Esophagus squamous epithelium (tissue), 5 donors: Measurements from ENCODE around the gene RRAGD. TPM values are rescaled to one million over a fixed set of nuclear protein-coding genes. Genes with fewer than 3 reads are reported as not detected.
"Not testable (repeated sequence)": the region's sequence is repeated elsewhere in the genome, so short reads cannot be mapped to it uniquely, and the experiment has no call there.

Experiments
- DNase-seq: peaks from one replicate; lab custom pipeline; 2025; lab: John Stamatoyannopoulos, UW
- H3K27ac ChIP-seq, 4 donors: fragments of 200-600 bp; sonication (generic); one replicate each; pipeline ENCODE4 v1.5.1; 2016 to 2019; ENCODE audit warnings: mild to moderate bottlenecking in 1 of 4
- H3K27me3 ChIP-seq, 4 donors: fragments of 200-600 bp; sonication (generic); 1 replicate in 3 of 4; 2 replicates in 1 of 4; pipeline versions ENCODE4 v1.5.1 to v1.6.0; 2017 to 2021; ENCODE audit warnings: antibody characterized with exemption in 1 of 4
- H3K36me3 ChIP-seq, 3 donors: fragments of 200-600 bp; sonication (generic); one replicate each; pipeline ENCODE4 v1.5.1; 2016 to 2019
- H3K4me1 ChIP-seq, 3 donors: fragments of 200-600 bp; sonication (generic); one replicate each; pipeline ENCODE4 v1.5.1; 2017 to 2019
- H3K4me3 ChIP-seq, 4 donors: fragments of 200-600 bp; sonication (generic); 1 replicate in 3 of 4; 2 replicates in 1 of 4; pipeline ENCODE4 v1.5.1; 2016 to 2019; ENCODE audit warnings: mild to moderate bottlenecking in 2 of 4, moderate library complexity in 1 of 4
- H3K9me3 ChIP-seq, 3 donors: fragments of 200-600 bp; sonication (generic); one replicate each; pipeline ENCODE4 v1.5.1; 2016 to 2019
- POLR2A ChIP-seq, 4 donors: fragments of 450-650 bp; IDR thresholded peaks; one replicate each; pipeline ENCODE4 v1.6.1; 2017; ENCODE audit warnings: antibody characterized with exemption in 4 of 4, mild to moderate bottlenecking in 4 of 4, moderate library complexity in 3 of 4
- WGBS, 2 donors: methylation state at CpG; one replicate each; pipeline ENCODE4 v1.1.5; 2018; 5-methylcytosine and 5-hydroxymethylcytosine counted together
- intact Hi-C: fragments of 100-400 bp; cut with DNase I; formaldehyde crosslinking; loops from one replicate; pipeline ENCODE4 v1.15.0; 2022
- total RNA-seq, 4 donors: library from RNA; depleted of rRNA; stranded (reverse); fragments of >200 nt; gene quantifications; one replicate each; pipeline ENCODE4 v1.1.0, GENCODE V29; 2016
- TF ChIP-seq, protein P1 (sequence below), 6 experiments: fragments of 450-650 bp in 4 of 6; fragments of 200-600 bp in 2 of 6; sonication (generic) in 2 of 6; IDR thresholded peaks; one replicate each; pipeline ENCODE4 v1.5.1; 2016 to 2019; ENCODE audit warnings: antibody characterized with exemption in 6 of 6, mild to moderate bottlenecking in 4 of 6, moderate library complexity in 4 of 6
- donor health status: DM: yes; HTN: yes; CAD: no.

The RRAGD gene
- total RNA-seq, 4 donors from 2014 or later: 21.1 to 67.1 (median 33.9) TPM

DNA sequence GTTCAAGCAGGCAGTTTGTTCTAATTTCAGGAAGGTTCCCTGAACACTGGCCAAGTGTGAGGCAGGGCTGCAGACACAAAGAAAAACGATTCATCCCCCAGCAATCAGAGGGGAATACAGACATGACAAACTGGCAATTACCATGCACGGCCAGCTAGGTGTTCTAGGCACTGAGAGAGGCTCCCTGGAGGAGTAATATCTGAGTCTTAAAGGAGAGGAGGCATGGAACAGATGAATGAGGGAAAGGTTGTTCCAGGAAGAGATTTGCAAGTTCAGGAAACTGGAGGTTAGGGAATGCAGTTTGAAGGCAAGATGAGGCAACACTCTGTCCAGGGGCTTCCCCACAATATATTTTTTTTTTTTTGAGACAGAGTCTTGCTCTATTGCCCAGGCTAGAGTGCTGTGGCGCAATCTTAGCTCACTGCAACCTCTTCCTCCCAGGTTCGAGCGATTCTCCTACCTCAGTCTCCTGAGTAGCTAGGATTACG, 11.1 kb downstream of the RRAGD start:
- WGBS, 2 donors: 37 to 39% methylated on average over 6 of the region's 6 CpGs
- H3K4me3 ChIP-seq: no peak overlapping the region
- peaks cover 0 to 12% (median 10%) of the 10 kb centered on the region in 3 donors for H3K4me1 ChIP-seq
- no peaks in the 10 kb centered on the region for H3K36me3 ChIP-seq
- no peak for TF ChIP-seq POLR2A (IDR thresholded peaks at IDR 0.05)
- TF ChIP-seq, protein P1, sequence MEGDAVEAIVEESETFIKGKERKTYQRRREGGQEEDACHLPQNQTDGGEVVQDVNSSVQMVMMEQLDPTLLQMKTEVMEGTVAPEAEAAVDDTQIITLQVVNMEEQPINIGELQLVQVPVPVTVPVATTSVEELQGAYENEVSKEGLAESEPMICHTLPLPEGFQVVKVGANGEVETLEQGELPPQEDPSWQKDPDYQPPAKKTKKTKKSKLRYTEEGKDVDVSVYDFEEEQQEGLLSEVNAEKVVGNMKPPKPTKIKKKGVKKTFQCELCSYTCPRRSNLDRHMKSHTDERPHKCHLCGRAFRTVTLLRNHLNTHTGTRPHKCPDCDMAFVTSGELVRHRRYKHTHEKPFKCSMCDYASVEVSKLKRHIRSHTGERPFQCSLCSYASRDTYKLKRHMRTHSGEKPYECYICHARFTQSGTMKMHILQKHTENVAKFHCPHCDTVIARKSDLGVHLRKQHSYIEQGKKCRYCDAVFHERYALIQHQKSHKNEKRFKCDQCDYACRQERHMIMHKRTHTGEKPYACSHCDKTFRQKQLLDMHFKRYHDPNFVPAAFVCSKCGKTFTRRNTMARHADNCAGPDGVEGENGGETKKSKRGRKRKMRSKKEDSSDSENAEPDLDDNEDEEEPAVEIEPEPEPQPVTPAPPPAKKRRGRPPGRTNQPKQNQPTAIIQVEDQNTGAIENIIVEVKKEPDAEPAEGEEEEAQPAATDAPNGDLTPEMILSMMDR (IDR thresholded peaks at IDR 0.05): no peak
- no peaks in the 10 kb centered on the region for H3K9me3 ChIP-seq
- H3K27ac ChIP-seq: no peak overlapping the region
- H3K27me3 ChIP-seq: no peaks in the 10 kb centered on the region
- no peak for DNase-seq
- intact Hi-C loops: no loop called here

GRCh38 chr6:89400050-89400449, 12.0 kb downstream of the RRAGD start:
- Histone ChIP-seq H3K27me3 (no peaks in the 10 kb centered on the region), H3K4me1 (peaks cover 0 to 12% (median 10%) of the 10 kb centered on the region in 3 donors), H3K4me3 (no peak overlapping the region), H3K36me3 (no peaks in the 10 kb centered on the region), H3K27ac (no peak overlapping the region), H3K9me3 (no peaks in the 10 kb centered on the region)
- intact Hi-C loops: no loop called here
- WGBS, 2 donors: 87 to 91% methylated on average over 3 of the region's 3 CpGs
- TF ChIP-seq, protein P1 (IDR thresholded peaks at IDR 0.05): no peak
- no peak for TF ChIP-seq POLR2A (IDR thresholded peaks at IDR 0.05)
- no peak for DNase-seq

DNA sequence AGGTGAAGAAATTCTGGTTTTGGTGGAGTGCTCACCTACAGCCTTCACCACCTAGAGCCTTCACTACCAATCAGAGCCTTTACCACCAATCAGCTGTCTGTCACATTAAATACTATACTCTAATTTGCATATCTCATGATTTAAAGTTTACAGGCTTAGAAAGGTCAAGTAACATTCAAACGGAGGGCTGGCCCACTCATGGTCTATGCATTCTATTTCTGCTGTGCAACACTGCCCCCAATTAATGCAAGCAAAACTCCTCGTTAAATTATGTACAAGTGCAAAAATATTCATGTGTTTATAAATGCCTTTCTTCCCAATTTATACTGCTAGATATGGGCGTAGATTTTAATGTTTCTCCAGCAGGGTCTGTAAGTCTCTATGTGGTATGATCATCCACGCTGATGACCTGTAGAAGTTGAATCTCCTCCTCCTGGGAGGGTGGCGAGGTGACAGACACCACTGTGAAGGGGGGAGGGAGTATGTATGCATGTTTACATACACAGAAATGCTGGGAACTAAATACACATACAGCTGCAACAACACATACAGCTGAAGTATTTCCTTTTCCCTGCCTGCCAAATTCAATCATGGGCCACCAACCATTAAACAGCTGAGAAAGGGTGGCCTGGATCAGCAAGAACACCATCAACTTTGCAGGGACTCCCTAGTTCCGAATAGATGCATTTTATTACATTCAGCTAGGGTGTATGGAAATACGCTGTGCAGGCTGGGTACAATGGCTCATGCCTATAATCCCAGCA, 13.1 kb downstream of the RRAGD start:
- no peaks in the 10 kb centered on the region for H3K27me3 ChIP-seq
- TF ChIP-seq, protein P1 (IDR thresholded peaks at IDR 0.05): no peak
- TF ChIP-seq POLR2A (IDR thresholded peaks at IDR 0.05): no peak
- H3K9me3 ChIP-seq: no peaks in the 10 kb centered on the region
- peaks cover 0 to 12% (median 10%) of the 10 kb centered on the region in 3 donors for H3K4me1 ChIP-seq
- H3K36me3 ChIP-seq: no peaks in the 10 kb centered on the region
- no peak overlapping the region for H3K27ac ChIP-seq
- H3K4me3 ChIP-seq: no peak overlapping the region
- intact Hi-C loops: no loop called here
- no peak for DNase-seq
- 82 to 89% methylated on average over 7 of the region's 7 CpGs for WGBS, 2 donors

DNA sequence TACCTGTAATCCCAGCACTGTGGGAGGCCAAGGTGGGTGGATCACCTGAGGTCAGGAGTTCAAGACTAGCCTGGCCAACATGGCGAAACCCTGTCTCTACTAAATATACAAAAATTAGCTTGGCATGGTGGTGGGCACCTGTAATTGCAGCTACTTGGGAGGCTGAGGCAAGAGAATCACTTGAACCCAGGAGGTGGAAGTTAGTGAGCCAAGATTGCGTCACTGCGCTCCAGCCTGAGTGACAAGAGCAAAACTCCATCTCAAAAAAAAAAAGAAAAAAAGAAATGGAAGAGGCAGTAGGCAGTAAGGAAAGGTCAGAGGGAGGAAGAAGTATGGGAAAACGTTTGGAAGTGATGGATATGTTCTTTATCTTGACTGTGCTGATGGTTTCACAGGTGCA, 14.2 kb downstream of the RRAGD start:
- H3K4me1 ChIP-seq: peaks cover 0 to 12% (median 10%) of the 10 kb centered on the region in 3 donors
- H3K4me3 ChIP-seq, H3K36me3 ChIP-seq, DNase-seq, H3K27me3 ChIP-seq, intact Hi-C loops, H3K9me3 ChIP-seq, H3K27ac ChIP-seq: not testable (repeated sequence)
- WGBS, 2 donors: 73 to 80% methylated on average over 4 of the region's 4 CpGs

DNA sequence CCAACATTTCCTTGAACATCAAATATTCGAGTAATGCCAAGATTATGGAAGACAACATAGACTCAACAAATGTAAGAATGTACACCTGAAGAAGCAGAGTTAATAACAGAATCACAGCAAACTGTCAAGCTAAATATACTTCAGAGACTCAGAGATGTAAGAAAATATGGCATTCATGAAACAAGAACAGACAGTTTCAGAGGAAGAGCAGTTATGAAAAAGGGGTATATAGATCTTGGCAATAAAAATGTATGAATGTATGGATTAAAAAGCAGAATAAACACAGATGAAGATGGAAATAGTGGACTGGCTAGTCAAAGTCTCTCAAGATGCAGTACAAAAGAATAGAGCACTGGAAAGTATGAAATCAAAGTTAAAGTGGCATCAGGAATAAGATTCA, 18.4 kb downstream of the RRAGD start:
- 92 to 100% methylated on average over 1 of the region's 1 CpG for WGBS, 2 donors
- TF ChIP-seq, protein P1 (IDR thresholded peaks at IDR 0.05): no peak
- TF ChIP-seq POLR2A (IDR thresholded peaks at IDR 0.05): no peak
- no peak for DNase-seq
- Histone ChIP-seq H3K36me3 (no peaks in the 10 kb centered on the region), H3K4me3 (no peak overlapping the region), H3K4me1 (no peaks in the 10 kb centered on the region), H3K9me3 (peaks cover 0 to 4% (median 0%) of the 10 kb centered on the region in 3 donors), H3K27me3 (no peaks in the 10 kb centered on the region), H3K27ac (no peak overlapping the region)
- intact Hi-C loops: no loop called here
